ENCODE data around the gene CARD6.

- TF ChIP-seq TOX (CRISPR knock-in tag; IDR thresholded peaks at IDR 0.05; ENCODE audit: borderline replicate concordance) (no peak), PATZ1 (CRISPR knock-in tag; IDR thresholded peaks at IDR 0.05; ENCODE audit: borderline replicate concordance) (no peak), ZFP30 (CRISPR knock-in tag; IDR thresholded peaks at IDR 0.05) (no peak), POU6F1 (CRISPR knock-in tag; IDR thresholded peaks at IDR 0.05; ENCODE audit: borderline replicate concordance, low read depth) (no peak), PPARA (CRISPR knock-in tag; IDR thresholded peaks at IDR 0.05; ENCODE audit: borderline replicate concordance) (no peak), CSDC2 (CRISPR knock-in tag; IDR thresholded peaks at IDR 0.05) (no peak), OSR1 (CRISPR knock-in tag; IDR thresholded peaks at IDR 0.05) (no peak), ZNF565 (CRISPR knock-in tag; conservative IDR thresholded peaks at IDR 0.05; ENCODE audit: low read depth) (no peak), ZNF8 (CRISPR knock-in tag; IDR thresholded peaks at IDR 0.05) (no peak), SNAI2 (CRISPR knock-in tag; IDR thresholded peaks at IDR 0.05) (no peak), TCF4 (CRISPR knock-in tag; IDR thresholded peaks at IDR 0.05; ENCODE audit: borderline replicate concordance) (no peak)
Measured at GRCh38 chr5:40860711-40861110, 19.5 kb downstream of the CARD6 start.

Measured in SK-N-SH treated with all-trans-retinoic acid at 6 μM for 48 hours (cell line).